Measurements from ENCODE around the gene PARD3B. TPM values are rescaled to one million over a fixed set of nuclear protein-coding genes. Genes with fewer than 3 reads are reported as not detected.

The PARD3B gene
- total RNA-seq, 1 experiment from 2014 or later, result 6.4 TPM

- Histone ChIP-seq H2AFZ (ENCODE audit: low read length) (no peak overlapping the region), H4K20me1 (ENCODE audit: control insufficient read depth, insufficient read depth, insufficient read length) (no peaks in the 10 kb centered on the region), H3K18ac (ENCODE audit: insufficient read length, low read depth, low read length) (no peak overlapping the region), H2BK20ac (ENCODE audit: low read depth, low read length, poor library complexity, severe bottlenecking) (no peak overlapping the region), H3K56ac (ENCODE audit: insufficient read length, low read depth, low read length) (no peak overlapping the region), H4K8ac (replicated peaks; ENCODE audit: insufficient read length, low read depth, low read length) (no peak overlapping the region), H2BK15ac (ENCODE audit: low read depth, low read length) (no peak overlapping the region), H2BK120ac (ENCODE audit: low read depth, low read length, poor library complexity, severe bottlenecking) (no peak overlapping the region), H3T11ph (ENCODE audit: low read length) (no peak overlapping the region), H3K9ac (ENCODE audit: extremely low read depth, insufficient read length, low read length) (no peak overlapping the region), H3K79me1 (ENCODE audit: insufficient read depth, low read depth, low read length, poor library complexity, severe bottlenecking) (no peaks in the 10 kb centered on the region), H3K4me2 (ENCODE audit: insufficient read depth, insufficient read length, low read length) (no peak overlapping the region), H3K23me2 (ENCODE audit: insufficient read length, low read depth, low read length, poor library complexity, severe bottlenecking) (no peaks in the 10 kb centered on the region), H2BK12ac (ENCODE audit: insufficient read length, low read depth, low read length) (no peak overlapping the region), H3K4ac (ENCODE audit: low read depth, low read length) (no peak overlapping the region), H3K14ac (ENCODE audit: insufficient read depth, low read length) (no peak overlapping the region), H3K27me3 (ENCODE audit: insufficient read depth, low read length) (no peaks in the 10 kb centered on the region), H3K9me3 (ENCODE audit: control insufficient read depth, low read depth, low read length) (no peaks in the 10 kb centered on the region), H3K23ac (ENCODE audit: insufficient read length, low read depth, low read length) (no peak overlapping the region), H4K91ac (ENCODE audit: insufficient read length, low read depth, low read length) (no peak overlapping the region), H3K79me2 (ENCODE audit: insufficient read depth, low read length) (no peaks in the 10 kb centered on the region), H4K5ac (ENCODE audit: insufficient read length, low read depth, low read length) (no peak overlapping the region), H3K4me1 (ENCODE audit: insufficient read depth, low read length) (peaks cover 6% of the 10 kb centered on the region; the same call in 1 of the 2 replicates), H2AK5ac (ENCODE audit: insufficient read length, low read length) (no peak overlapping the region), H3K27ac (ENCODE audit: insufficient read length, low read depth, low read length) (no peak overlapping the region), H2BK5ac (ENCODE audit: insufficient read length, low read length) (no peak overlapping the region)
- peaks cover 10 to 13% of the 10 kb centered on the region in 2 experiments for H3K4me1 Mint-ChIP-seq
- no peak overlapping the region for H3K4me3 Mint-ChIP-seq
- no peak for TF ChIP-seq CTCF (conservative IDR thresholded peaks at IDR 0.05)
- DNase-seq, result no peak
- H3K27ac Mint-ChIP-seq, result no peak overlapping the region
- peaks cover 1% of the 10 kb centered on the region for H3K27me3 Mint-ChIP-seq (ENCODE audit: low read depth)
- H3K9me3 Mint-ChIP-seq, result peaks cover 6 to 9% of the 10 kb centered on the region in 2 experiments
- peaks cover 0 to 13% (median 2%) of the 10 kb centered on the region in 3 experiments; a peak in 6 of 7 replicates for H3K36me3 Mint-ChIP-seq (ENCODE audit: insufficient read depth in 1 of 3, low read depth in 3 of 3)
- no CpG with 5 or more reads among the region's 3 CpGs for WGBS (ENCODE audit: extremely low coverage, insufficient read length, low lambda C conversion rate)
Observed at GRCh38 chr2:205628422-205628821, 1083.1 kb downstream of the PARD3B start.

Data from H9 (cell line).